Activated naive CD8-positive, alpha-beta T cell treated with anti-CD3 and anti-CD28 coated beads, Interleukin-2, amount 10 ng/mL, durations not matched to agents 7 days and 5 days (primary cell): ENCODE results near the gene ZNF592. TPM values are rescaled to one million over a fixed set of nuclear protein-coding genes. Genes with fewer than 3 reads are reported as not detected.

Experiments
- ATAC-seq: fragments of 150-1000 bp; cut with Tn5 transposase; one replicate; pipeline ENCODE4 v1.10.0; 2021; ENCODE audit warnings: low read depth, moderate library complexity
- POLR2A ChIA-PET: fragments of 350-600 bp; sonication (Branson Sonifier 250); formaldehyde crosslinking; loops from one replicate; lab custom pipeline; 2021; ENCODE audit warnings: antibody characterized with exemption; lab: Charles Lee
- DNase-seq: peaks from one replicate; pipeline ENCODE4 v3.0.0; 2021
- H3K27ac Mint-ChIP-seq: one replicate; pipeline ENCODE4 v1.8.0; 2022; ENCODE audit warnings: mild to moderate bottlenecking, mixed read lengths
- H3K27me3 Mint-ChIP-seq: one replicate; pipeline ENCODE4 v1.8.0; 2022; ENCODE audit warnings: mild to moderate bottlenecking, moderate library complexity, mixed read lengths
- H3K36me3 Mint-ChIP-seq: one replicate; pipeline ENCODE4 v1.8.0; 2021; ENCODE audit warnings: mild to moderate bottlenecking, mixed read lengths
- H3K4me1 Mint-ChIP-seq: one replicate; pipeline ENCODE4 v1.8.0; 2021; ENCODE audit warnings: mixed read lengths
- H3K4me3 Mint-ChIP-seq: one replicate; pipeline ENCODE4 v1.8.0; 2022; ENCODE audit warnings: mild to moderate bottlenecking, moderate library complexity, mixed read lengths
- H3K9me3 Mint-ChIP-seq: one replicate; pipeline ENCODE4 v1.8.0; 2021; ENCODE audit warnings: mixed read lengths
- total RNA-seq, 2 experiments: library from RNA; stranded (reverse); gene quantifications; one replicate each; pipeline ENCODE4 v1.2.3, GENCODE V29; 2021

ZNF592 gene
- total RNA-seq, 2 experiments from 2014 or later = 35.6 TPM

DNA sequence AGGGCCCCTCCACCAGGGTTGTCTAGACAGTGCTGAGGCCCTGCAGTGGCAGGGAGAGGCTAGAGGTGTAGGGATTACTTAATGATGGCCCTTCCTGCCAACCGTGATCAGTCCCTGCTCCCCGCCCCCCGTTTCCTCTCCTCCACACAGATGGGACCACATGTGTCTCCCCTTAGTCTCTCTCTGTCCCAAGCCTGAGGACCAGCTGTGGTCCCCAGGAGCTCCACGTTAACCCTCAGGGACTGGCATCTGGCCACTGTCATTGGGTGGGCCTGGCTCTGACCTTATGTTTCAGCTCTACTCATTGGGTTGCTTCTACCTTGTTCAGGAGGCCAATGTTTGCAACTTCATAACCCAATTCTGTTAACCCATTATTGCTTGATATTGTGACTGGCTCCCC, 62.8 kb downstream of the ZNF592 start:
- no peaks in the 10 kb centered on the region for H3K9me3 Mint-ChIP-seq
- peaks cover 8% of the 10 kb centered on the region for H3K27me3 Mint-ChIP-seq
- ATAC-seq = peak; percentile 39
- POLR2A ChIA-PET = no interaction called here
- no peaks in the 10 kb centered on the region for H3K4me1 Mint-ChIP-seq
- DNase-seq = no peak
- H3K36me3 Mint-ChIP-seq = peaks cover 10% of the 10 kb centered on the region
- H3K4me3 Mint-ChIP-seq = no peak overlapping the region
- no peak overlapping the region for H3K27ac Mint-ChIP-seq

DNA sequence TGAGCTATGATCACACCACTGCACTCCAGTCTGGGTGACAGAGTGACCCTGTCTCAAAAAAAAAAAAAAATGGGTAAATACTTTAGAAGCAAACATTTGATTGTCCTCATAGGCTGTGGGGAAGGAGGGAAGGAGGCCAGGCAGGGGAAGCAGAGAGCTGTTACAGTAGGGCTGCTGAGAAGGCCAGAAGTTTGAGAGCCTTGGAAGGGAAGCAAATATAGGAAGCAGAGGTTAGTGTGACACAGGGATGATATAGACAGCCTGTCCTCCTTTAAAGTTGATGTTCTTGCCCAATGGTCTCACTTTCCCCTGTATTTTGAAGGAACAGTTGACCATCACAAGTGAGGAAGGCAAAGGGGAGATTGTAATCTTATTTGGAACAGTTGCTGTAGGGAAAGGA, 63.4 kb downstream of the ZNF592 start:
- peaks cover 12% of the 10 kb centered on the region for H3K27me3 Mint-ChIP-seq
- POLR2A ChIA-PET = no interaction called here
- no peak for ATAC-seq
- H3K27ac Mint-ChIP-seq = no peak overlapping the region
- H3K4me3 Mint-ChIP-seq = no peak overlapping the region
- DNase-seq = no peak
- H3K4me1 Mint-ChIP-seq = no peaks in the 10 kb centered on the region
- H3K9me3 Mint-ChIP-seq = no peaks in the 10 kb centered on the region
- peaks cover 8% of the 10 kb centered on the region for H3K36me3 Mint-ChIP-seq

DNA sequence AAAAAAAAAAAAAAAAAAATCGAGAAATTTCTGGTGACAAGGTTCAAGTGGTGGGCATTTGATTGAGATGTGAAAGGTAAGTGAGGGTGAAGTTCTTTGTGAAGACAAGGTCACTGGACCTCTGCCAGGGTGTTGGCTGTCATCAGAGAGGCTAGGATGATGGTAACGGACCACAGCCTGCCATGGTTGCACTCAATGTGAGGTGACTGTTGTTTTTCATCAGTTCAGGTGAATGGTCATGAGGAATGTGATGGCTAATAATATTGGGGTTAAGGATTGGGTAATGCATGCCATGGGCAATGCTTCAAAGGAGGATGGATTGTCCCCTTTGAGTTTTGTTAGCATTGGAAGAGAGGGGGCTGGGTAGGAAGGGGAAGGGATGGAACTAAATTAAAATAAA, 64.5 kb downstream of the ZNF592 start:
- no peak overlapping the region for H3K4me3 Mint-ChIP-seq
- no peaks in the 10 kb centered on the region for H3K4me1 Mint-ChIP-seq
- ATAC-seq = no peak
- H3K9me3 Mint-ChIP-seq = no peaks in the 10 kb centered on the region
- no peak for DNase-seq
- H3K27ac Mint-ChIP-seq = no peak overlapping the region
- POLR2A ChIA-PET = no interaction called here
- H3K36me3 Mint-ChIP-seq = peaks cover 4% of the 10 kb centered on the region
- H3K27me3 Mint-ChIP-seq = peaks cover 12% of the 10 kb centered on the region

DNA sequence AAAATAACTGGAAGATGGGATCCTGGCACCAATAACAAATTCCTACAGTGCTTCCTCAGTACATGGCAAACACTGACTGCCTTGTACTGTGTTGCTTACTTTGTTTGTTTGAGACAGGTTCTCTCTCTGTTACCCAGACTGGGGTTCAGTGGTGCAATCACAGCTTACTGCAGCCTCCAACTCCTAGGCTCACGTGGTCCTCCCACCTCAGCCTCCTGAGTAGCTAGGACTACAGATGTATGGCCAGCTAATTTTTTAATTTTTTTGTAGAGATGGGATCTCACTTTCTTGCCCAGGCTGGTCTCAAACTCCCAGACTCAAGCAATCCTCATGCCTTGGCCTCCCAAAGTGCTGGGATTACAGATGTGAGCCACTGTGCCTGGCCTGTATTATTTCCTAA, 65.0 kb downstream of the ZNF592 start:
- Mint-ChIP-seq H3K27ac (no peak overlapping the region), H3K9me3 (no peaks in the 10 kb centered on the region), H3K4me3 (no peak overlapping the region), H3K4me1 (peaks cover 5% of the 10 kb centered on the region), H3K36me3 (peaks cover 4% of the 10 kb centered on the region), H3K27me3 (peaks cover 14% of the 10 kb centered on the region)
- no peak for DNase-seq
- no peak for ATAC-seq
- POLR2A ChIA-PET = no interaction called here

DNA sequence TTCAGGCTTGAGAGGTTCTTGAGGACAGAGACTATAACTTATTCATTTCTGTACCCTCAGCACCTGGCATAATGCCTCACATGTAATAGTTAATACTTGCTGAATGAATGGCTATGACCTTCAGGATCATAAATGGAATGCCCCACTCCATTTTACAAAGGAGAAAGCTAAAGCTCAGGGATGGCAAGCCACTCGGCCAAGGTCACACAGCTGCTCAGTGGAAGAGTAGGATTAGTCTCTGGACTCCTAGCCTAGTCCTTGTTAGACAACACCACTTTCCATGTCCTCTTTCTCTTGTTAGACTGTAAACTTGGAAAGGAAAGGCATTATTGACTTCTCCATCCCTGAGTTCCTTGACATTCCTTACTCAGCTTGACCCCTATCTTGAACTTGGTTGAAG, 65.5 kb downstream of the ZNF592 start:
- POLR2A ChIA-PET = no interaction called here
- no peak for ATAC-seq
- H3K27me3 Mint-ChIP-seq = peaks cover 14% of the 10 kb centered on the region
- peaks cover 5% of the 10 kb centered on the region for H3K4me1 Mint-ChIP-seq
- H3K4me3 Mint-ChIP-seq = no peak overlapping the region
- no peaks in the 10 kb centered on the region for H3K9me3 Mint-ChIP-seq
- no peak for DNase-seq
- H3K36me3 Mint-ChIP-seq = peaks cover 4% of the 10 kb centered on the region
- no peak overlapping the region for H3K27ac Mint-ChIP-seq

DNA sequence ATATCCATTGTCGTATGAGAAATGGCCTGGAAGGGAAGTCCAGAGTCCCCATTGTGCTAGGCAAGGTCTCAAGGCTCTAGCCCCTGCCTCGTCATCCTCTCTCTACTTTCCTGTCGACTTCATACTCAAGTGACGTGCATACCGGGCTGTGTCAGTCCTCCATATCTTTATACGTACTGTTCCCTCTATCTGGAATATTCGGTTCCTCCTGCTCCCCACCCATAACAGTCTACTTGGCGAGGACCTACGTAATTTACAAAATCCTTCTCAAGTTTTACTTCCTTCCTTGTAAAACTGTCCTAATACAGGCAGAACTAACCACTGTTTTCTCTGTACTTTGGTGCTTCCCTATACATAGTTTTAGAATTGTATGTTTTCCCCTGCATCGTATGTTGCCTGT, 66.5 kb downstream of the ZNF592 start:
- no peak overlapping the region for H3K27ac Mint-ChIP-seq
- POLR2A ChIA-PET = no interaction called here
- no peak overlapping the region for H3K4me3 Mint-ChIP-seq
- no peaks in the 10 kb centered on the region for H3K9me3 Mint-ChIP-seq
- DNase-seq (no peak), ATAC-seq (no peak)
- H3K27me3 Mint-ChIP-seq = peaks cover 14% of the 10 kb centered on the region
- H3K4me1 Mint-ChIP-seq = peaks cover 5% of the 10 kb centered on the region
- H3K36me3 Mint-ChIP-seq = peaks cover 4% of the 10 kb centered on the region

DNA sequence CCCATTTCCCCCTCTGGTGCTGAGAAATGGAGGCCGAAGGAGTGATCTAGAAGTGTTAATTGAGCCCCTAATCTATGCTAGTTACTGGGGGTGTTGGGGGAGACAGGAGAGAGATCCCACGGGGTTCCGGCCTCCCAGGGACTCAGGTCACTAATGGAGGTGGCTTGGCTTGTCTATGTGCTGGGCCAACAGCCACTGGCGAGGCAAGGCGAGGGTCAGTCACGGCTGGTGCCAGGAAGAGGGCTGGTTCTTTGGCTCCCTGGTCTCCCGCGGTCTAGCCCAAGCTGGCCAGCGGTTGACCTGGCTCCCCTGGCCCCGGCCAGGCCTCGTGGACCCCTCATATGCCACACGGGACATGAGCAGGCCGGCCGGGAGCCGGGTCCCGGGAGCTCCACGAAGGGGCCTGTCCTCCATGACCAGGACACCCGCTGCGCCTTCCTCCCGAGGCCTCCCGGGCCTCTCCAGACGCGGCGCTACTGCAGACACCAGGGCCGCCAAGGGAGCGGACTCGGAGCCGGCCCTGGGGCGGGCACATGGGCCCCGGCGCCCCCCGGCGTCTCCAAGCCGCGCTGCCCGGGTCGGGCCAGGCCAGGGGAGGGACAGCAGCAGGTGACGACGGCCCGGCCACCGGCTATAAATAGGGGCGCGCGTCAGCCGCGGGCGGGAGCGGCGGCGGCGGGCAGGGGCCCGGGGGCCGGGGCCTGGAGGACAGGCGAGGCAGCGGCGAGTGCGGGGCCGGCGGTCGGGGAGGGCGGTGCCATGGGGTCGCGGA, 68.5 kb downstream of the ZNF592 start, which contains the start of gene ALPK3:
TSS of gene ALPK3 (plus strand) at position 663 of the 772 bp plus-strand sequence. CDS start at position 760, 97 bp downstream.
- H3K9me3 Mint-ChIP-seq = no peaks in the 10 kb centered on the region
- peaks cover 5% of the 10 kb centered on the region for H3K4me1 Mint-ChIP-seq
- POLR2A ChIA-PET = no interaction called here
- ATAC-seq (no peak), DNase-seq (no peak)
- no peaks in the 10 kb centered on the region for H3K36me3 Mint-ChIP-seq
- H3K27ac Mint-ChIP-seq = no peak within 1 kb of the TSS
- peaks cover 14% of the 10 kb centered on the region for H3K27me3 Mint-ChIP-seq
- H3K4me3 Mint-ChIP-seq = peak within 1 kb of the TSS; percentile 53

DNA sequence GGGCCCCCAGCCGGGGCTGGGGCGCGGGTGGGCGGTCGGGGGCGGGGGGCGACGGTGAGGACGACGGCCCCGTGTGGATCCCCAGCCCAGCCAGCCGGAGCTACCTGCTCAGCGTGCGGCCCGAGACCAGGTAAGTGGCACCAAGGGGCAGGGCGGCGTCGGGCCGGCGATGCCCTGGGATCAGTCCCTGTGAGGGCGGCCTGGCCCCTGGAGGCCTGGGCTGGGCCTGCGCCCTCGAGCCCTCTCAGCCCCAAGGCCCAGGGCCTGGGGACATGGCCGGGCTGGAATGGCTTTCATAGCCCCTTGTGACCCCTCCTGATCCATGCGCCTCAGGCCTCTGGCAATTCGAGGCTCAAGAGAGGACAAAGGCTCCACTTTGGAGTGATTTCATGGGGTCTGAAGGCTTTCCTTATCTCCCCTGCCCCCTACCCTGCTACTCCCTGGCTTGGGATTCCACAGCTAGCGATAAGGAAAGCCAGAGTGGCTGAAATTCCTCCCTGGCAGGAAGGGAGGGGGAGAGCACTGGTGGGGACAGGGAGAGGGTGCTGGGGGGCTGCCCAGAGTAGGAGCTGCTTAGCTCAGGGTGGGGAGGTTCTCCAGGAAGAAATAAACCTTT, 69.2 kb downstream of the ZNF592 start:
- POLR2A ChIA-PET = no interaction called here
- Mint-ChIP-seq H3K4me3 (no peak overlapping the region), H3K27ac (no peak overlapping the region), H3K9me3 (no peaks in the 10 kb centered on the region), H3K36me3 (no peaks in the 10 kb centered on the region), H3K4me1 (peaks cover 5% of the 10 kb centered on the region), H3K27me3 (peaks cover 14% of the 10 kb centered on the region)
- ATAC-seq (no peak), DNase-seq (no peak)

DNA sequence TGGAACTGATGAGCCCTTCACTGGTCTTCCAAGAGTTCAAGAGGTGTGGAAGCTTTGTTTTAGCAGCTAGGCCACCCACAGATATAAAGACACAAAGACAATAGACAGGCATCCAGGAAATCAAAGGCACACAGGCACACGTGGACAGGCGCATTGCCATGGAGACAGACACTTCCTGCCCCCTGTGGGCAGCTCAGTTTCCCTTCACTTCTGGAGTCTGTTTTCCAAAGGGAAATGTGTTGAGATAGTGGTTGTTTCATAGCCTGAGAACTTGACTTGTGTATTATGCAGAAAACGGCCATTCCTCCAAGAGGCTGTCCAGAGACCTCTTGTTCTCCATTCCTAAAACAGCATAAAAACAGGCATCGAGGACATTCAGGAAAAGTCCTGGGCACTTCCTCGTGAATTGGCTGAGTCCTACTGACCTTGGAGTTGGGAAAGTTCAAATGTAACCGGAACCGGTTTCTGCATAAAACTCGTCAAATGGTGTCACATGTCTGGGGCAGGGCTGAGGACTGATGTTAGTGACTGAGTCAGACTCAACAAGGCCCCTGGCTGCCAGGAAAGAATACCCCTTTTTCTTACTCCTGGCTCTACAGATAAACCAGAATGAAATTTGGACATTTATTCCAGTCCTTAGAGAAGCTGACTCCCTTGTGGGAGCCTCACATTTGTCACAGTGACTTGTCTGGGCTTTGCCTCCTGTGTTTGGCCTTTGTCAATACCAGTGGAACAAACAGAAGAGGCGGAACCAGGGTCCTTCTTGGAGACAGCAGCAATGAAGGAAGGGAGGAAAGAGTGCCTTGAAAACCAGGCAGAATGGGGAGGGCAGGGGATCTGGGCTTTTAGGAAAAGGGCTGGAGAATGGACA, 70.1 kb downstream of the ZNF592 start:
- Mint-ChIP-seq H3K9me3 (no peaks in the 10 kb centered on the region), H3K4me1 (peaks cover 5% of the 10 kb centered on the region), H3K27ac (no peak overlapping the region), H3K27me3 (peaks cover 14% of the 10 kb centered on the region), H3K36me3 (no peaks in the 10 kb centered on the region), H3K4me3 (peak overlapping the region; percentile 53)
- POLR2A ChIA-PET = no interaction called here
- ATAC-seq = peak; percentile 59
- no peak for DNase-seq

DNA sequence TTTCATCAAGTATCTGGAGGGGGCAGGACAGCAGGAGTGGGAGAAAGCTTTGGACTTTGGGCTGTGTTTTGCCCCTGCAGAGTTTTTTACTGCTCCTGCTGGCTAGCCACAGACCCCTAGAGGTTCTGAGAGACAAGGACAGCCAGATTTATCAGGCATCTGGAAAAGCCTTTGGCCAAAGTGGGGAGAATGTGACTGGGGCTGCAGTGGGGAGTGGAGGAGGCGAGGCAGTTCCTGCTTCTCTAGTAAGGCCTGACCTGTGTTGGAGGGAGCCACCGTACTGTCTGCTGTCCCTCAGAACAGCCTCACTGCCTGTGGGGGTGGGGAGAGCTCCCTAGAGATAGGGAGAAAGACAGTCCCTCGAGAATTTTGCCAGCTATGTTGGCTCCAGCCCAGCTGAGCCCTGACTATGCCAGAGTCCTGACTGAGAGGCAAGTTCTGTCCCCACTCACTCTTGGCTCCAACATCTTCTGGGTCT, 70.9 kb downstream of the ZNF592 start:
- Mint-ChIP-seq H3K36me3 (no peaks in the 10 kb centered on the region), H3K4me3 (no peak overlapping the region), H3K9me3 (no peaks in the 10 kb centered on the region), H3K4me1 (peaks cover 5% of the 10 kb centered on the region), H3K27me3 (peaks cover 14% of the 10 kb centered on the region), H3K27ac (no peak overlapping the region)
- ATAC-seq = no peak
- no peak for DNase-seq
- POLR2A ChIA-PET = interaction anchor here (0.6 kb wide), 1 partner anchor 187 kb away, joined by 3 read pairs; no protein-coding TSS in a partner anchor

DNA sequence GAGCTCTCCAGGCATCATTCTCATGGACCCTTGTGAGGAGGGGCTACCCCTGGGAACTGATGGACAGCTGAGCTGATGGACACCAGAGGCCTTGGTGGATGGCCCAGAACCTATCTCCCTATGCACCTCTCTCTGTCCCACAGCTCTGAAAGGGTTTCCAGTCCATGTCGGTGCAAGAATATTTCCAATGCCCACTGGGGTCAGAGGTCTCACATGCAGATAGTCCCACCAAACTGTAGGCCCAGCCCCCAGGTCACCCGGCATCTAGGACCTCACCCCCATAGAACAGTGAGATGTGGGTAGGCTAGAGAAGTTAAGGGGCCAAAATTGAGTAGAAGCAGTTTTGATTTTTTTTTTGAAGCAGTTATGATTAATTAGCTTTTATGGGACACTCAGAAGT, 71.4 kb downstream of the ZNF592 start:
- peaks cover 14% of the 10 kb centered on the region for H3K27me3 Mint-ChIP-seq
- no peak overlapping the region for H3K4me3 Mint-ChIP-seq
- H3K9me3 Mint-ChIP-seq = no peaks in the 10 kb centered on the region
- H3K36me3 Mint-ChIP-seq = no peaks in the 10 kb centered on the region
- H3K27ac Mint-ChIP-seq = no peak overlapping the region
- ATAC-seq (no peak), DNase-seq (no peak)
- peaks cover 5% of the 10 kb centered on the region for H3K4me1 Mint-ChIP-seq
- POLR2A ChIA-PET = interaction anchor here (0.6 kb wide), 1 partner anchor 187 kb away, joined by 3 read pairs; no protein-coding TSS in a partner anchor

DNA sequence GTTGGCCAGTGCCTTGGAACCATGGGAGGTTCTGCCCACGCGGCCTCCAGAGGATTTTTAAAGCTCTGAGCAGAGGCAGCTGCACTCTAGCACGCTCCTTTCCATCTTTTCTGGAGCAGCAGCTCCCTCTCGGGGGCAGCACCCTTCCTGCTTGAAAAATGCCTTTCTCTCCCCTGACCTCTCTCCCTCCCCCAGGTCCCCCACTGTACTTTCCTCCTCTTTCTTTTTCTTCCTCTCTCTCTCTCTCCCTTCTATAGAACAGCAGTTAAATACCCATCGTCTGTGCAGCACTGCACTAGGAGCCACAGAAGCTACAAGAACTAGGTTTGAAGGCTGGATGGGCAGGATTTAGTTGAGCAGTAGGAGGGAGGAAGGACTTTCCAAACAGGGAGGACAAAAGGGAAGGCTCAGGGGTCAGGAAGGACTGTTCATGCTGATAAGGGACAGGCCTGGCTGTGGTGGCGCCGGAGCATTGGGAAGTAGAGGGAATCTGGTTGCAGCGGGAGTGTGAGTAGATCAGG, 73.2 kb downstream of the ZNF592 start:
- no peak overlapping the region for H3K27ac Mint-ChIP-seq

DNA sequence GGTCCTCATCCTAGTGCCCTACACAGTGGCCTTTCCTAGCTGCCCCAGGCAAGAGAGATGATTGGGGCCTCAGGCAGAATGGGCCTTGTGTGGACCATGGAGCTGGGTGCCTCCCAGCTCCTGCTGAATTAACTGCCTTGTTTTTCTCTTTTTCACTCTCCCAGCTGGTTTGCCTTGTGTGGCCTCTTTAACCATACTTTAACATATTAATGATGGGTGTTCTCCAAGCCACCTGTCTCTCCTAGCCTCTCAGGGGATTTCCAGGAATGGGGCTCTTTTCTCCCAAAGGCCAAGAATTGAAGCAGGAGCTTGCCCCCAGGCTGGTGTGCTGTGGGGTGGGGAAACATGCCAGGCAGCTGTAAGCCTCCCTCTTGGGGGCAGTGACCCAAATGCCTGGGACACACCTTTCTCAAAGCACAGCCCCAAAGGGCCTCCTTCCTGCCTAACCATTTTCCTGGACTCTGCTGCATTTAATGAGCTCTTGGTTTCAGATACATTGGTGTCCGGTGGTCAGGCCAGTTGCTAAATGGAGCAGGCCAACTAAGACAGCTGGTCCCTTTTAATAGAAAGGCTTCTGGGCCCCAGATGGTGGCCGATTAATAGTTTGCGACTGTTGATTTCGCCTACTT, 74.4 kb downstream of the ZNF592 start:
- POLR2A ChIA-PET = no interaction called here
- ATAC-seq = no peak
- H3K4me1 Mint-ChIP-seq = peaks cover 5% of the 10 kb centered on the region
- H3K36me3 Mint-ChIP-seq = no peaks in the 10 kb centered on the region
- H3K4me3 Mint-ChIP-seq = no peak overlapping the region
- no peak for DNase-seq
- H3K9me3 Mint-ChIP-seq = no peaks in the 10 kb centered on the region
- peaks cover 2% of the 10 kb centered on the region for H3K27me3 Mint-ChIP-seq
- H3K27ac Mint-ChIP-seq = no peak overlapping the region

More for the DNA sequence above, 73.2 kb downstream of the ZNF592 start:
- POLR2A ChIA-PET = no interaction called here
- Mint-ChIP-seq H3K4me1 (peaks cover 5% of the 10 kb centered on the region), H3K9me3 (no peaks in the 10 kb centered on the region), H3K36me3 (no peaks in the 10 kb centered on the region), H3K27me3 (peaks cover 4% of the 10 kb centered on the region), H3K4me3 (no peak overlapping the region)
- ATAC-seq (no peak), DNase-seq (no peak)
